GM23338 (cell line): ENCODE results near the gene NFYB. TPM values are rescaled to one million over a fixed set of nuclear protein-coding genes. Genes with fewer than 3 reads are reported as not detected.

Experiments used
- ATAC-seq: fragments of 200-7000 bp; cut with Tn5 transposase; 3 replicates; pipeline ENCODE4 v1.9.1; 2020
- DNase-seq: peaks from one replicate; pipeline ENCODE4 v3.0.0-alpha.2; 2015; ENCODE audit warnings: low spot score
- H2AFZ ChIP-seq: fragments of 200-600 bp; sonication (generic); 2 replicates; pipeline ENCODE4 v1.8.0; 2016; ENCODE audit warnings: antibody characterized with exemption, mild to moderate bottlenecking, moderate library complexity
- H3F3A ChIP-seq: fragments of 200-600 bp; sonication (generic); replicated peaks from 2 replicates; pipeline ENCODE4 v1.8.0; 2017; ENCODE audit warnings: antibody characterized with exemption, mixed run types, low read depth
- H3K27ac ChIP-seq: fragments of 200-600 bp; sonication (generic); 2 replicates; pipeline ENCODE4 v1.6.1; 2016; ENCODE audit warnings: low read depth
- H3K27me3 ChIP-seq: fragments of 200-600 bp; sonication (generic); 2 replicates; pipeline ENCODE4 v1.8.0; 2016; ENCODE audit warnings: mild to moderate bottlenecking, mixed run types, moderate library complexity; ENCODE audit not compliant: insufficient read depth
- H3K36me3 ChIP-seq: fragments of 200-600 bp; sonication (generic); 2 replicates; pipeline ENCODE4 v1.8.0; 2016; ENCODE audit warnings: mild to moderate bottlenecking; ENCODE audit not compliant: insufficient read depth
- H3K4me1 ChIP-seq: fragments of 200-600 bp; sonication (generic); 2 replicates; pipeline ENCODE4 v1.8.0; 2016; ENCODE audit warnings: mild to moderate bottlenecking, moderate library complexity; ENCODE audit not compliant: insufficient read depth
- H3K4me2 ChIP-seq: fragments of 200-600 bp; sonication (generic); 2 replicates; pipeline ENCODE4 v1.7.1; 2017; ENCODE audit warnings: mixed run types
- H3K4me3 ChIP-seq: fragments of 200-600 bp; sonication (generic); 2 replicates; pipeline ENCODE4 v1.6.1; 2016; ENCODE audit warnings: mixed run types
- H3K79me2 ChIP-seq: fragments of 200-600 bp; sonication (generic); replicated peaks from 2 replicates; pipeline ENCODE4 v1.8.0; 2017; ENCODE audit warnings: mild to moderate bottlenecking; ENCODE audit not compliant: insufficient read depth
- H3K9me2 ChIP-seq: fragments of 200-600 bp; sonication (generic); 2 replicates; pipeline ENCODE4 v1.8.0; 2017; ENCODE audit not compliant: insufficient read depth
- H4K20me1 ChIP-seq: fragments of 200-600 bp; sonication (generic); replicated peaks from 2 replicates; pipeline ENCODE4 v1.8.0; 2017; ENCODE audit warnings: mild to moderate bottlenecking; ENCODE audit not compliant: insufficient read depth
- H3K27ac Mint-ChIP-seq: 2 replicates; pipeline ENCODE4 v1.8.0; 2020; ENCODE audit warnings: inconsistent platforms, mild to moderate bottlenecking, moderate library complexity, mixed read lengths
- H3K27me3 Mint-ChIP-seq: 3 replicates; pipeline ENCODE4 v1.8.0; 2022; ENCODE audit warnings: low read depth, mild to moderate bottlenecking, moderate library complexity, mixed read lengths, inconsistent platforms; ENCODE audit not compliant: insufficient read depth, poor library complexity
- H3K36me3 Mint-ChIP-seq: 3 replicates; pipeline ENCODE4 v1.8.0; 2021; ENCODE audit warnings: low read depth, mild to moderate bottlenecking, inconsistent platforms, moderate library complexity, mixed read lengths
- H3K4me1 Mint-ChIP-seq: 3 replicates; pipeline ENCODE4 v1.8.0; 2020; ENCODE audit warnings: mild to moderate bottlenecking, inconsistent platforms, mixed read lengths
- H3K4me3 Mint-ChIP-seq: 3 replicates; pipeline ENCODE4 v1.8.0; 2021; ENCODE audit warnings: moderate library complexity, mild to moderate bottlenecking, inconsistent platforms, mixed read lengths
- H3K9me3 Mint-ChIP-seq: 3 replicates; pipeline ENCODE4 v1.8.0; 2020; ENCODE audit warnings: moderate library complexity, mild to moderate bottlenecking, inconsistent platforms, mixed read lengths
- CREB1 ChIP-seq: fragments of 250-450 bp; sonication (Bioruptor Pico); IDR thresholded peaks from 2 replicates; pipeline ENCODE4 v1.5.0; 2020; ENCODE audit warnings: low read depth, mild to moderate bottlenecking, moderate library complexity
- CTCF ChIP-seq, 2 experiments: fragments of 200-600 bp in 1 of 2; sonication (generic) in 1 of 2; conservative IDR thresholded peaks; 2 replicates each; pipeline versions ENCODE4 v1.5.1 to v1.6.1; 2016 to 2017; ENCODE audit warnings: antibody characterized with exemption in 2 of 2, low read depth in 2 of 2, mild to moderate bottlenecking in 2 of 2, moderate library complexity in 1 of 2
- EZH2 ChIP-seq: fragments of 200-600 bp; sonication (generic); IDR thresholded peaks from one replicate; pipeline ENCODE4 v1.8.0; 2017; ENCODE audit warnings: antibody characterized with exemption, mild to moderate bottlenecking, low read depth; ENCODE audit not compliant: unreplicated experiment
- EZH2phosphoT487 ChIP-seq: fragments of 200-600 bp; sonication (generic); IDR thresholded peaks from one replicate; pipeline ENCODE4 v1.8.1; 2018; ENCODE audit warnings: antibody characterized with exemption; ENCODE audit not compliant: unreplicated experiment
- JUNB ChIP-seq: IDR thresholded peaks from one replicate; pipeline ENCODE4 v1.6.1; 2016; ENCODE audit warnings: antibody characterized with exemption; ENCODE audit not compliant: unreplicated experiment
- NANOG ChIP-seq: IDR thresholded peaks from 2 replicates; pipeline ENCODE4 v1.6.1; 2016; ENCODE audit warnings: antibody characterized with exemption, borderline replicate concordance
- POLR2AphosphoS5 ChIP-seq: IDR thresholded peaks from 2 replicates; pipeline ENCODE4 v1.6.1; 2016; ENCODE audit warnings: antibody characterized with exemption, low read depth
- REST ChIP-seq: IDR thresholded peaks from one replicate; pipeline ENCODE4 v1.6.1; 2018; ENCODE audit warnings: antibody characterized with exemption; ENCODE audit not compliant: unreplicated experiment
- STAT1 ChIP-seq: IDR thresholded peaks from one replicate; pipeline ENCODE4 v1.6.1; 2016; ENCODE audit warnings: antibody characterized with exemption; ENCODE audit not compliant: unreplicated experiment
- ZNF114 ChIP-seq: fragments of 250-450 bp; sonication (Bioruptor Pico); IDR thresholded peaks from 2 replicates; pipeline ENCODE4 v1.5.0; 2020; ENCODE audit warnings: mild to moderate bottlenecking, moderate library complexity
- ZNF331 ChIP-seq: fragments of 250-450 bp; sonication (Bioruptor Pico); IDR thresholded peaks from 2 replicates; pipeline ENCODE4 v1.5.0; 2020; ENCODE audit warnings: low read depth, mild to moderate bottlenecking, moderate library complexity
- ZNF462 ChIP-seq: fragments of 250-450 bp; sonication (Bioruptor Pico); IDR thresholded peaks from 2 replicates; pipeline ENCODE4 v1.5.0; 2020; ENCODE audit warnings: mild to moderate bottlenecking, moderate library complexity
- polyA plus RNA-seq: library from polyadenylated mRNA; unstranded; fragments of >200 nt; fragmentation: Nextera tagmentation; extraction: Ambion mirVana; gene quantifications from 2 replicates; pipeline ENCODE4 v1.2.1, GENCODE V29; 2016
- total RNA-seq: library from RNA; depleted of rRNA; stranded (reverse); fragments of >200 nt; shearing (Covaris generic); gene quantifications from 2 replicates; pipeline ENCODE4 v1.2.3, GENCODE V29; 2014
- TF ChIP-seq, protein P1 (sequence below): IDR thresholded peaks from 2 replicates; pipeline ENCODE4 v1.6.1; 2016; ENCODE audit warnings: antibody characterized with exemption

Gene NFYB
- total and polyA plus RNA-seq, 2 experiments from 2014 or later, result 32.7 to 67.2 TPM

DNA sequence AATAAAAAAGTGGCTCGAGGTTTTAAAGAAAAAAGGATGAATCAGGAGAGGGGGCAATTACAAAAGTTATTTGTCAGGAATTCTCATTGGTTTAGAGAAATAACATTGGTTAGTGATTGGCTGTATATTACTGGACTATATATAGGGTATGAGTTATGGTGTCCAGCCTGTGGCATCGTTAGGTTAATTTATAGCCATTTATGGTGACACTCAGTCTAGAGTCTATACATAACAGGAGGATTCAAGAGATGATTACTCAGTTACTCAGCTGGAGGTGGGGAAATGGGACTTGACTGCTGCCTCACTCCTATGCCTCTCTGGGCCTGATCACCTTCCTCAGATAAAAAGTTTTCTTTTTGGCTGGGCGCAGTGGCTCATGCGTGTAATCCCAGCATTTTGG lies 25.6 kb upstream of the NFYB start:
- Histone ChIP-seq H2AFZ (no peak overlapping the region), H3K4me3 (no peak overlapping the region), H3K27me3 (no peaks in the 10 kb centered on the region), H4K20me1 (no peaks in the 10 kb centered on the region), H3K36me3 (no peaks in the 10 kb centered on the region), H3K4me1 (peaks cover 8% of the 10 kb centered on the region; the same call in 1 of the 2 replicates), H3K4me2 (no peak overlapping the region), H3F3A (no peaks in the 10 kb centered on the region), H3K9me2 (0 out of 2 replicates have a peak, but pooled peaks cover 4% of the 10 kb centered on the region), H3K27ac (no peak overlapping the region), H3K79me2 (no peaks in the 10 kb centered on the region)
- H3K4me3 Mint-ChIP-seq, result no peak overlapping the region
- DNase-seq, result no peak
- no peak for ATAC-seq
- peaks cover 2% of the 10 kb centered on the region; the same call in 1 of the 3 replicates for H3K4me1 Mint-ChIP-seq
- H3K9me3 Mint-ChIP-seq, result no peaks in the 10 kb centered on the region; the same call in 2 of the 3 replicates
- no peaks in the 10 kb centered on the region for H3K36me3 Mint-ChIP-seq
- H3K27me3 Mint-ChIP-seq, result no peaks in the 10 kb centered on the region
- no peak overlapping the region for H3K27ac Mint-ChIP-seq
- TF ChIP-seq ZNF114 (CRISPR knock-in tag) (no peak), POLR2AphosphoS5 (no peak), EZH2phosphoT487 (no peak), EZH2 (no peak), ZNF331 (CRISPR knock-in tag) (no peak), CTCF (conservative IDR thresholded peaks at IDR 0.05; ENCODE audit: low read depth in 2 of 2) (no peak), CREB1 (CRISPR knock-in tag) (no peak), STAT1 (no peak), JUNB (no peak), NANOG (no peak), ZNF462 (CRISPR knock-in tag) (no peak), REST (no peak)
- TF ChIP-seq, protein P1, sequence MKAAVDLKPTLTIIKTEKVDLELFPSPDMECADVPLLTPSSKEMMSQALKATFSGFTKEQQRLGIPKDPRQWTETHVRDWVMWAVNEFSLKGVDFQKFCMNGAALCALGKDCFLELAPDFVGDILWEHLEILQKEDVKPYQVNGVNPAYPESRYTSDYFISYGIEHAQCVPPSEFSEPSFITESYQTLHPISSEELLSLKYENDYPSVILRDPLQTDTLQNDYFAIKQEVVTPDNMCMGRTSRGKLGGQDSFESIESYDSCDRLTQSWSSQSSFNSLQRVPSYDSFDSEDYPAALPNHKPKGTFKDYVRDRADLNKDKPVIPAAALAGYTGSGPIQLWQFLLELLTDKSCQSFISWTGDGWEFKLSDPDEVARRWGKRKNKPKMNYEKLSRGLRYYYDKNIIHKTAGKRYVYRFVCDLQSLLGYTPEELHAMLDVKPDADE, result no peak
